GM18498 (cell line): Measurements from ENCODE around the gene TACR2.
A peak's percentile ranks its signal among the peaks of the same experiment; 100 is the strongest.

ENCODE experiments used
- ATAC-seq: cut with Tn5 transposase; IDR thresholded peaks from one replicate; pipeline ENCODE4 v1.9.1; 2021; ENCODE audit warnings: mild to moderate bottlenecking, moderate library complexity; ENCODE audit not compliant: unreplicated experiment

The TACR2 gene

DNA sequence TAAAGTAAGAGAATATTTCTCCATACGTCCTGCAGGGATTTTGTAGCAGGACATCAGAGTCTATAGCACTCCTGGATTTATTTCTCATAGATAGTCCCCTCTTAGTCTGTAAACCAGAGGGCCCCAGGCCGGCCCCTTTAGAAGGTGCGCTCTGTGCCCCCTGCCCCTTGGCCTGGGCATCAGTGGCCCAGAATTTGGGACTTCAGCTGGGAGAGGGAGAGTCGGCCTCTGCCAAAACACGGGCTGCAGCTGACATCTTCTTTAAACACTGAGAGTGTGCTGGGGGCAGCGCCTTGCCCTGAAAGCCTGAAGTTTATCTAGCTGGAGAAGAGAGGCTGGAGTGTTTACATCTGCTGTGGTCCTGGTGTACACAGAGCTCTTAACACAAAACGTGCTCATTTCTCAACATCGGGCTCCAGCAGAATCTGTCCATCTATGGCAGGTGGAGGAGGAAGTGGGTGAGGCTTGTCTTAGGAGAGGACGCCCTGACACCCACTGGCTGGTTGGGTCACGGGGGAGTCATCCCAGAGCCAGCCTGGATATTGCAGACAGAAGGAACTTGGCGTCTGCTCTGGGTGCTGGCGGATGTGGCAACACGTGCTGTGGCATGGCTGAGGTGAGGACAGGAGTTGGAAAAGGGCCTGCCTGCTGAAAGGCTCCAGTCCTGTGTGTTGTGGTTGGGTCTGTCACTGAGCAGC is 5.0 kb upstream of the TACR2 start:
- no peak for ATAC-seq

DNA sequence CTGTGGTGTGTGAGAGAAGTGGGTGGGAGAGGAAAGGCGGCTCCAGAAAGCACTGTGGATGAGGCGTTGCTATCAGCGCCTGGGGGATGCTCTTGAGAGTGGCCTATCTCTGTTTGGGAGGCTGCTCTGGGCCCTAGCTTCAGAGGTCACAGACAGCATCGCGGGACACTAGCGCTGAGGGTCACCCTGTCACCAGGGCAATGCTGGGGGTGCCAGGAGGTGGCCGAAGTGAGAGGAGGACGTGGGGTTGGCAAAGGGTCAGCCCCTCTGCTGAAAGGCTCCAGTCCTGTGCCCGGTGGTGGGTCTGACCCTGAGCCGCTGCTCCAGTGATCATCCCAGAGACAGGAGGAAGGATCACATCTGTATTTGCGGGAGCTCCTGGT is 3.0 kb upstream of the TACR2 start:
- no peak for ATAC-seq

DNA sequence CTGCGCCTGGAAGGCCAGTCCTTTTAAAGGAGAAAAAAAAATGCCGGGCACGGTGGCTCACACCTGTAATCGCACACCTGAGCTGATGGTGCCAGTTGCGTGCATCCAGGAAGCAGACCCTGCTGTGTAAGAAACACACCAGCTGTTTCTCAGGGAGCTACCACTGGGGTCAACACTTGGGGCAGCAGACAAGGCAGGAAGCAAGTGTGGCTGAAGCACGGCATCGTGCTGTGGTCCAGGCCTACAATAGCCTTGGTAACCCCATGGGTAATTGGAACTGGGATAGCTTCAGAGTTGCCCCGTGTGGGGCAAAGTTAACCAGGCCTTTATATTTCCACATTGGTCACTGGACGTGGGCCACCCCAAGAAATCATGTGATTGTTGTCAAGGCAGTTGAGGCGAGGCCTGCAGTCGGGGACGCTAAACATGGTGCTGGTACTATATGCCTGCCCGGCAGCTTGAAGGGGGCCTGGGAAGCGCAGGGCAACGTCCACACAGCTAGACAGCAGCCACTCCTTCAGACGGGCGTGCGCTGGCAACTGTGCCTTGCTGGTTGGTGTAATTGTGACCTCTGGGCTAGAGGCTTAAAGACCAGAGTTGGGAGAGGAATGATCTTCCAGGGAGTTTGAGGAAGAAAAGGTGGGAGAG is 2.5 kb upstream of the TACR2 start:
- ATAC-seq, result no peak

GRCh38 chr10:69418052-69418752 is 1.5 kb upstream of the TACR2 start:
- no peak for ATAC-seq

DNA sequence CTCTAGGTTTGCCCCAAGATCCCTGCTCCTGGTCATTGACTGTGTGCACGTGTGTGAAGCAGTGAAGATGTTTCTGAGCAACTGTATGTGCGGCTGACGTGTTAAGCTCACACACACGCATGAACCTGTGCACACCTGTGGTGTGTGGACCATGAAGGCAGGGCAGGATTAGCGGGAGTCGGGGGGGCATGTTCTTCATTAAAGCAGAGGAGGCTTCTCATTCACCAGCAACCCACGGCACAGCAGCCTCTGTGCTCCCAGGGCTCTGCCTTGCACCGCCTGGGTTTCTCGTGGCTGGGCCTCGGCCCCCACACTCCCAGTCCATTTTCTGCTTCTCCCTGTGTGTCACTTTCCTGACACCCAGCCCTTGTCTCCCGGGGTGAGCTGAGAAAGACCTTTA is 824 bp upstream of the TACR2 start:
- no peak for ATAC-seq

DNA sequence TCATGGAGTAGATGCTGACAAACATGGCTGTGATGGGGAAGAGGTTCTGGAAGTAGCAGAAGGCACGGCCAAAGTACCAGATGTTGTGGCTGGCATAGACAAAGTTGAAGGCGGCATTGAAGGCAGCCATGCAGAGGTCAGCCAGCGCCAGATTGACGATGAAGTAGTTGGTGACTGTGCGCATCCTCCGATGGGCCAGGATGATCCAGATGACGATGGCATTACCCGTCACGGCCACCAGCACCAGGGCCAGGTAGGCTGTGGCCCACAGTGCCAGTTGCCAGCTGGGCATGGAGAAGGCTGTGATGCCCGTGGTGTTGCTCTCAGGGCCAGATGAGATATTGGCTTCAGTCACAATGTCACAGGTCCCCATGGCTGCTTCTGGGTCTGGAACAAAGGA is 767 bp downstream of the TACR2 start:
- ATAC-seq, result no peak

GRCh38 chr10:69415049-69415448 is 1.7 kb downstream of the TACR2 start:
- ATAC-seq, result no peak

GRCh38 chr10:69414036-69415018 is 2.4 kb downstream of the TACR2 start:
- ATAC-seq, result no peak

DNA sequence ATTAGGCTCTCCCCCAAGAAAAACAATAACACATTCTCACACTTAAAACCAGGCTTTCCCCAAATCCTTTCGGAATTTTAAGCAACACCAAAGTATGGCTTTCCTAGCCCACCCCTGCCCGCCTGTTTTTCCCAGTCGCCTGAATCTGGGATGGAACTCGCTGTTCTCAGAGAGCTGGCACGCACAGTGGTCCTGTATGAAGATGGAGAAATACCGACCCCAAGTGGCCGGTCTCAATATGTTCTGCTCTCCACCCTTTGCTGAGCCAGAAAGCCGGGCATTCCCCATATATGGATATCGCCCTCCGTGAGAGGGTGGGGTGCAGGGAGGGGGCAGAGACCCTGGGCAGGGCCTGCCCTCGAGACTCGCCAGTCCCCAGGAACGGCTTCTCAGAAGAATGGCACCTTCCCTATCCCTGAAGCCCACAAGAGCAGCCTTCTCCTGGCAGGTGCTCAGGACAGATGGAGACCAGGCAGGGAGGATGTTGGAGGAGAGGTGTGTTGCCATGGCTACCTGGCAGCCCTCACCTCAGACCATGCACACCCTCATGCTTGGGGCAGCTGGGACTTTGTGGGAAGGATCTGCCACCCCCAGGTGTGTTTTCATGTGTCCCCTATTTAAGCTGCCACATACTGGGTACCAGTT is 3.4 kb downstream of the TACR2 start:
- no peak for ATAC-seq

GRCh38 chr10:69412232-69412790 is 4.4 kb downstream of the TACR2 start:
- ATAC-seq, result no peak

DNA sequence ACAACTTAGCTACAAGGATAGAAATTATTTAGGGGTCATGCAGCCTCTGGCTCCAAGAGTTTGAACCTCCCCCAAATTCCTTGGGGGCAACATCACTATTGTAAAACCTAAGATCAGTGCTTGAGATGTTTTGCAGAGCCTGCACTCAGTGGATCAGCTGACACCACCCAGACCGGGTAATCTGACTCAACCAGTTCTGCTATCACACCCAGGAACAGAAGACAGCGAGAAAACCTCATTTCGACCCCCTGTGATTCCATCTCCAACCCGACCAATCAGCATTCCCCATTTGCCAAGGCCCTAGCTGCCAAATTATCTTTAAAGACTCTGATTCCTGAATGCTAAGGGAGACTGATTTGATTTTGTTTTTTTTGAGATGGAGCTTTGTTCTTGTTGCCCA is 5.2 kb downstream of the TACR2 start:
- ATAC-seq, result no peak

GRCh38 chr10:69410487-69410886 is 6.2 kb downstream of the TACR2 start:
- no peak for ATAC-seq

DNA sequence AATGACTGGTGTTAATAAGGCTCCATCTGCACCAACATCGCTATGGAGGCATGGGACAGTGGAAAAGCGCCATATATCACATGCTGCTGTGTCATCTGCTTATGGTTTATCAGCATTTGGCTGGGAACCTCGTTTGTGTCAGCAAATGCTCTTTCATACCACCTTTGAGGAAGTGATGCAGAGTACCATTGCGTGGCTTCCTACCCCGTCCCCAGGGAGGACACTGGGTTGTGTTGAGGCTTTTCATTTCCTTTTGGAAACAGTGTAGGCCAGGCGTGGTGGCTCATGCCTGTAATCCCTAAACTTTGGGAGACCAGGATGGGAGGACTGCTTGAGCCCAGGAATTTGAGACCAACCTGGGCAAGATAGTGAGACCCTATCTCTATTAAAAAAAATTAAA is 6.8 kb downstream of the TACR2 start:
- ATAC-seq, result no peak

- ATAC-seq, result no peak
These were observed 7.6 kb downstream of the TACR2 start for GRCh38 chr10:69409176-69409495.

GRCh38 chr10:69408318-69409175 is 8.2 kb downstream of the TACR2 start:
- peak; percentile 88 for ATAC-seq

DNA sequence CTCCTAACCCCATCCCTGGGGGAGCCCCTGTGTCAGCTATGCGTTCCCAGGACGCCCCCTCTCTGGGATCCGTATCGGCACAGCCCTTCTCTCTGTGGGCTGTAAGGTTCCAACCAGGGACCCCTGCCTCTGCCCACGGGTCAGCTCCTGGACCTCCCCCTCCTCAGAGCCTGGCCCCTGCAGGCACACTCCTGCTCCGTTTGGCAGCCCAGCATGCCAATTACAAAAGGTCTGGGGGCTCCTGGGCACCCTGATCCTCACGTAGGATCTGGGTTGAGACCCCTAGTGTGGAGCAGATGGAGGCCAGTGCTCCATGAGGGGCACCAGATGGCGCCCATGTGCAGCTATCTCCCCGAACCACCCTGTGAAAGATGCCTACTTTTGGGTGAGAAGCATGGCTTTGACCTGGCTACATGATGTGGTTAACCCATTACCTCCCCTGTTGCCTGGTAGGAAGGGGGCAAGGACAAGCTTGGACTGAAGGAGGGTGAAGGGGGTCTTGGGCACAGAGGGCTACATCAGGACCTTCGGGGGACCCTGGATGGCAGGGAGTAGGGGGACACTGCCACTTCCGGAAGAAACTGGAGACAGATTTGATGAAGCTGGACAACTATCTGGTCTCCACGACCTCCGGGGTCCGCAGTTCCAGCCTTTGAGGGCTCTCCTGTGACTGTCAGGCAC is 9.0 kb downstream of the TACR2 start:
- ATAC-seq, result no peak

- ATAC-seq, result no peak
These were observed 9.7 kb downstream of the TACR2 start for GRCh38 chr10:69406816-69407580.

DNA sequence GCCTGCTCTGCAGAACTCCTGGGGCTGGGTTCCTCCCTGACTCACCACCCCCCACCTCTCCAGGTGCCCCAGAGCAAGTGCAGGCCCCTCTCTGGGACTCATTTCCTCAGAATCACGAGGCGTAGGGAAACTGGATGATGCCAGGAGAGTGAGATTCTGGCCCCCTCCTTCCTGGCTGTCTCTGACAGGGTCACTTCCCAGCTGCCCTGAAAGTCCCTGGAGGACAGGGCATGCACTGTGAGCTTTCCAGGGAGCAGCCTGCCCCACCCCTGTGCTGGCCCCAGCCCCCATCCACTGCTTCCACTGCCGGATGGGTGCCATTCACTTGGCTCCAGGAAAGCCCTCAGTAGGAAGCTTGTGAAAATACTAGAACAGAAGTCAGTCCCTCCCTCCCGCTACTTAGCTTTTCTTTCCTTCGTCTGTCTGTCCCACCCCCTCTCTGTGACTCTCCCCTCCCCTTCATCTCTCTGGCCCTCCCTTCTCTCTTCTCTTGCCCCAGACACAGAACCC is 10.4 kb downstream of the TACR2 start:
- ATAC-seq, result no peak
